GM18873 (cell line): ENCODE results near the gene LAMA3.

Source experiments
- ATAC-seq: cut with Tn5 transposase; IDR thresholded peaks from one replicate; pipeline ENCODE4 v1.9.1; 2021; ENCODE audit warnings: mild to moderate bottlenecking, moderate library complexity, moderate number of reproducible peaks; ENCODE audit not compliant: unreplicated experiment, low FRiP score

The LAMA3 gene

GRCh38 chr18:23927821-23928746 is 238.8 kb downstream of the LAMA3 start:
- ATAC-seq = no peak

DNA sequence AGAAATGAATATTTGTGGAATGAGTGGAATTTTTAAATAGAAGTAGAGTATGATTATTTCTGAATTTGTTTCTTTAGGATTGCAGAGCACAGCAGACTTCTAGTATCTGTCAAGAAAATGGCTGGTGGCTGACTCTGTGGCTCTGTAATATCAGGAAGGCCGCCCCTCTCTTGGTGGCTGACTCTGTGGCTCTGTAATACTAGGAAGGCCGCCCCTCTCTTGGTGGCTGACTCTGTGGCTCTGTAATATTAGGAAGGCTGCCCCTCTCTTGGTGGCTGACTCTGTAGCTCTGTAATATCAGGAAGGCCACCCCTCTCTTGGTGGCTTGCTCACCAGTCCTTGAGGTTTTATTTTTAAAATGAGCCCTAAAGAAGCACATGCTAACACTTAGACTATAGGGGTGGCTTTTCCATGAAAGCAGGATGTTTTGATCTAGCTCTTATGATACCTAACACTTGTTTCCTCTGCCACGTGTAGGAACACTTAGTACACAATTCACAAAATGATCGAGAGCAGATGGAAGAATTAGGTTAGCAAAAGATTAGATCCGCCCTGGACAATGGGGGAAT is 240.2 kb downstream of the LAMA3 start:
- no peak for ATAC-seq

GRCh38 chr18:23930002-23930401 is 240.7 kb downstream of the LAMA3 start:
- no peak for ATAC-seq

- no peak for ATAC-seq
These were observed 243.3 kb downstream of the LAMA3 start for GRCh38 chr18:23932385-23933067.

GRCh38 chr18:23933407-23933806 is 244.2 kb downstream of the LAMA3 start:
- ATAC-seq = no peak

DNA sequence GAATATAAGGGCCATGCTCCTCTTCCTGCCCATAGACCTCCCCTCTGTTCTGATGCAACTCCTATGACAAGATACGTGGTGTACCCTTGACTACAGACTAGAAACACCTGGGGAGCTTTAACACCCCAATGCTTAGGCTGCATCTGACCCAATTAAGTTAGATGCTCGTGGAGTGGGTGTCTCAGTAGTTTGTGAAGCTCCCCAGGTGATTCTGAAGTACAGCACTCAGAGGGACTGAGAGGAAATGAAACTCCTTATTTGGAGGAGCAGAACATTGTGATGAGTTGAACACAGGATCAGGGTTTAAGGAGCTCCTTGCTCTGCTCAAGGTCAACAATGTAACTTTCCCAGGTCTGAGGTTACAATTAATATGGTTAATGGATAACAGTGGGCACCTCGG is 245.0 kb downstream of the LAMA3 start:
- ATAC-seq = no peak

GRCh38 chr18:23934863-23935262 is 245.6 kb downstream of the LAMA3 start:
- ATAC-seq = no peak

GRCh38 chr18:23935804-23936203 is 246.6 kb downstream of the LAMA3 start:
- no peak for ATAC-seq

GRCh38 chr18:23936381-23936958 is 247.2 kb downstream of the LAMA3 start:
- ATAC-seq = no peak

DNA sequence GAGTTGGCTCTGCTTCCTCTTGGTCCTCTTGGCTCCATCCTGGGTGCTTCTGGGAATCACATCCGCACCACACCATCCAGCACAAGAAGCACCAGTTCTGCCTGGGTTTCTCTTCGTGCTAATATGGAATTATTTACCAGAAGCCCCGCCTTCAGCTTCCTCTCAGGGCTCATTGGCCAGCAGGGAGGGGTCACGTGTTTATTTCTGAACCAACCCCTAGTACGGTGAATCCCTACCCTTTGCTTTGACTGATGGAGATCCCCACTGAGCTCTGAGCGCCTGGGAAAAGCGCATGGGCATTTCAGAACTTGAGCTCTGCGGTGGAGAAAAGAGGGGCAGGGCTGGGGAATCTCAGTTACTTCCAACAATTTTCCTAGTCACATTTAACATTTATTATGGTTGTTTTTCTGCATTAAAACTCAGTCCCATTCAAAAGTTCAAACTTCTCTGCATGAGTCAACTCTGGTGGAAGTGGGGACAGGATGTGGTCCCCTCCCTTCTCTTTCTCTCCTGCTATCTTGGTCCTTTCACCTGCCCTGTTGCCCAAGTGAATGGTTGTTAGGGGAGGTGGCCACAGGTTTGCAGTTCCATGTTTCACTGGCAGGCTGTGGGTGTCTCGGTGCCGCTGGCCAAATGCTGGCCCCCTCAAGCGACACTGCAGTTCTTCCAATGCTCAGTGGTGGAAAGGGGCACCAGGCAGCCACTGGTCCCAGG is 248.9 kb downstream of the LAMA3 start:
- ATAC-seq = no peak

GRCh38 chr18:23938901-23939341 is 249.7 kb downstream of the LAMA3 start:
- no peak for ATAC-seq

GRCh38 chr18:23939366-23939765 is 250.1 kb downstream of the LAMA3 start:
- no peak for ATAC-seq

- no peak for ATAC-seq
These were observed 250.6 kb downstream of the LAMA3 start for GRCh38 chr18:23939896-23940295.

DNA sequence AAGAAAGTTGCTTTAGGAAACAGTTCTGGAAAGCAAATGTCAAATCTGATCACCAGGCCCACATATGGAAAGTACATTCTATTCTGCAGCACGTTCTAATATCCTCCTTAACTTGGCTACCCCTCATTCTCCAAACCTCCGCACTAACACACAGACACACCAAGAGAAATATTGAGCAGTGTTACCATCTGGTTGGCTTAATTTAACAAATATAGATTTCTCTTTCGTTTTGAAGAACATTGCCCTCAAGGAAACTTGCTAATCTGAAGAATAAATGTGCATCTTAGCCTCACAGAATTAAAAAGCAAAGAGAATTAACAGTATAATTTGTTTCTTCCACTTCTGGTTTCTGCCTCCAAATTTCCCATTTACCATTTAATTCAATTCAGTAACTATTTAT is 252.5 kb downstream of the LAMA3 start:
- no peak for ATAC-seq

GRCh38 chr18:23943104-23943503 is 253.9 kb downstream of the LAMA3 start:
- no peak for ATAC-seq

DNA sequence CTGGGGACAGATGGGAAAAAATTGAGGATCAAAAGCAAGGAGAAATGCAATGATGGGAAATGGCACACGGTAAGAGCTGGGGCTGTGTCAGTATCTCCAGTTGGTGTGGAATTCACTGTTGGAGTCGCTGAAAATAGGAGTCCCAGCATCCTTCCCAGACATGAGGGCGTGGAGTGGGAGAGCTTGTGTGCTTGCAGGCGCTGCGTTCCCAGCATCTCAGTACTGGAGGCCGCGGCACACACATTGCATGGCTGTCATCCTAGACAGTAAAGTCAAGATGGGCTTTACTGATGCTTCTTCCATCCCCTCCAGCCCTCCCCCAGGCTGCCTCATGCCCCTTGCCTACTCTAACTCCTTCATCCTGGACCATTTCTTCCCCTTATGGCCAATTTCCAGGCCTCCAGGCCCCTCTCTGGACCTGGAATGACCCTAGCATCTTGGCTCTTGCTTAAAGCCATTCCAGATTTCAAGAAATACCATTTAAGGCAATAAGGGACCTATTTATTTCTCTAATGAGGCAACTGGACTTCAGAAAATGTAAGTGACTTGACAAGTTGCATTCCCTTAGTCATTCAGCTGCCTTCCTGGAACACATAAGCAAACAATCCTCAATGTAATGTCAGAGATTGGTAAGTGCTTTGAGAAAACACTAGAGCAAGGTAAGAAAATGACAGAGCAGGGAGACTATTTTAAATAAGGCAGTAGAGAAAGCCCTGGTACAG is 254.8 kb downstream of the LAMA3 start:
- ATAC-seq = no peak

- no peak for ATAC-seq
These were observed 256.3 kb downstream of the LAMA3 start for GRCh38 chr18:23945416-23946079.

- no peak for ATAC-seq
These were observed 260.6 kb downstream of the LAMA3 start for GRCh38 chr18:23949863-23950262.

- ATAC-seq = no peak
These were observed 261.4 kb downstream of the LAMA3 start for GRCh38 chr18:23950644-23951043.
